ENCODE results near the gene ANKRD11.

ANKRD11 gene

DNA sequence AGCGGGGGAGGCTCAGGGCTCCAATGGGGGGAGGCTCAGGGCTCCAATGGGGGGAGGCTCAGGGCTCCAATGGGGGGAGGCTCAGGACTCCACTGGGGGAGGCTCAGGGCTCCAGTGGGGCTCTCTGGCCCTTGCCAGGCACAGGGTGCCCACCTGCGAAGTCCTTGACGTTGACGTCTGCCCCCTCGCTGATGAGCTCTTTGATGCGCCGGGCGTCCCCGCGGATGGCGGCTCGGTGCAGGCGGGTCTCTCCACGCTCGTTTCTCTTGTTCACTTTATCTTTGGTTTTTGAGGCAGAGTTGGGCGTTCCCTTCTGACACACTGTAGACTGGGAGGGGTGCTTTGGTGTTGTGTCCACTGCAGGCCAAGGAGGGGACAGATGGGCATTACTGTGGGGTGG is 199.9 kb downstream of the ANKRD11 start:
- no peak overlapping the region for H3K14ac ChIP-seq (ENCODE audit: low read length in 2 of 2)
- 96% methylated on average over 14 of the region's 16 CpGs for WGBS
- no peaks in the 10 kb centered on the region for H3K27me3 ChIP-seq (ENCODE audit: control insufficient read depth in 1 of 2, insufficient read depth in 1 of 2, low read length in 2 of 2)
- no peak overlapping the region for H4K91ac ChIP-seq (ENCODE audit: low read length)
- H2BK15ac ChIP-seq (ENCODE audit: low read depth, poor library complexity, severe bottlenecking), result no peak overlapping the region
- peaks cover 13% of the 10 kb centered on the region for H3K4me1 ChIP-seq (ENCODE audit: control insufficient read depth, insufficient read depth, low read depth, low read length)
- no peak overlapping the region for H3K4me2 ChIP-seq (ENCODE audit: low read length, poor library complexity, severe bottlenecking)
- H3K27ac ChIP-seq (ENCODE audit: low read length, poor library complexity, severe bottlenecking), result no peak overlapping the region
- H2AK5ac ChIP-seq (ENCODE audit: low read length, severe bottlenecking), result no peak overlapping the region
- H3K9me3 ChIP-seq (ENCODE audit: control insufficient read depth, low read length), result no peaks in the 10 kb centered on the region
- no peak overlapping the region for H3K9ac ChIP-seq (ENCODE audit: low read length)
- no peak overlapping the region for H3K23ac ChIP-seq (ENCODE audit: low read length in 2 of 2)
- peaks cover 53% of the 10 kb centered on the region for H3K79me1 ChIP-seq (replicated peaks; ENCODE audit: low read length, poor library complexity, severe bottlenecking)
- no peak overlapping the region for H3K18ac ChIP-seq (ENCODE audit: low read depth in 1 of 2, low read length in 2 of 2)
- no peak overlapping the region for H2AFZ ChIP-seq (ENCODE audit: low read depth, low read length)
- no peak overlapping the region for H4K8ac ChIP-seq (ENCODE audit: low read length)
- no peak overlapping the region for H2BK120ac ChIP-seq (ENCODE audit: low read depth, low read length)
- H3K4me3 ChIP-seq (ENCODE audit: insufficient read depth in 1 of 2, low read depth in 1 of 2, low read length in 2 of 2), result no peak overlapping the region
- no peak for DNase-seq
- peaks cover 39 to 69% of the 10 kb centered on the region in 2 experiments for H3K36me3 ChIP-seq (ENCODE audit: control insufficient read depth in 1 of 2, insufficient read depth in 2 of 2, low read depth in 1 of 2, low read length in 2 of 2)
- no peak overlapping the region for H2BK12ac ChIP-seq (ENCODE audit: low read length in 2 of 2)
- H3K4ac ChIP-seq (ENCODE audit: low read depth in 1 of 2, low read length in 2 of 2), result no peak overlapping the region
- no peak overlapping the region for H2BK5ac ChIP-seq (ENCODE audit: low read depth, low read length, poor library complexity, severe bottlenecking)

DNA sequence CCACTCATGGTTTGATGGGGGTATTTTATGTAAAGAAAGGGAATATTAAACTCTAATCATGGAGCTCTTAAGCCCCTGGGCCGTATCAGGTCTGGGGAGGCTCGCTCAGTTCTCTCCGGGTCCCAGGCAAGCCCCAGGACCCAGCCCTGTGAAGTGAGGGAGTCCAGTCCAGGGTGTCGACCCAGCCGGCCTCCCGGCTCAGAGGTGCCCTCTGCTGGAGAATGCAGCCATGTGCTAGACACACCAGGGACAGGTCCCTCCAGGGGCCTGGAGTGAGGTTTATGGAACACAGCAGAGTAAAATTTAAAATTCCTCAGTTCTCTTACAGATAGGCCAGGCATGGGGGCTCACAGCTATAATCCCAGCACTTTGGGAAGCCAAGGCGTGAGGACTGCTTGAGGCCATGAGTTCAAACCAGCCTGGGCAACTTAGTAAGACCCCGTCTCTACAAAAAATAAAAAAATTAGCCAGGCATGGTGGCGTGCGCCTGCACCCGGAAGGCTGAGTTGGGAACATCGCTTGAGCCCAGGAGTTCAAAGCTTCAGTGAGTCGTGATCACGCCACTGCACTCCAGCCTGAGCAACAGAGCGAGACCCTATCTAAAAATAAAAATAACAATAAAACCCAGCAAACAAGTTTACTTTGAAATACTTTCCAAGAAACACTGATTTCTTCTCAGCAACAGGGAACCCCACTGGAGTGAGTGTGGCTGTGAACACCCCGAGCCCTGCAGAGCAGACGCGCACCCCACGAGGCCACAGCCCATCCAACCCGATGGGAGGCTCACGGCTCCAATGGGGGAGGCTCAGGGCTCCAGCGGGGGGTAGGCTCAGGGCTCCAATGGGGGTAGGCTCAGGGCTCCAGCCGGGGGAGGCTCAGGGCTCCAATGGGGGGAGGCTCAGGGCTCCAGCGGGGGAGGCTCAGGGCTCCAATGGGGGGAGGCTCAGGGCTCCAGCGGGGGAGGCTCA is 200.6 kb downstream of the ANKRD11 start:
- H2BK15ac ChIP-seq (ENCODE audit: low read depth, poor library complexity, severe bottlenecking), result no peak overlapping the region
- WGBS, result 75% methylated on average over 24 of the region's 25 CpGs
- H3K9me3 ChIP-seq (ENCODE audit: control insufficient read depth, low read length), result no peaks in the 10 kb centered on the region
- H3K27me3 ChIP-seq (ENCODE audit: control insufficient read depth in 1 of 2, insufficient read depth in 1 of 2, low read length in 2 of 2), result no peaks in the 10 kb centered on the region
- no peak overlapping the region for H2BK5ac ChIP-seq (ENCODE audit: low read depth, low read length, poor library complexity, severe bottlenecking)
- no peak overlapping the region for H3K14ac ChIP-seq (ENCODE audit: low read length in 2 of 2)
- no peak overlapping the region for H3K4me3 ChIP-seq (ENCODE audit: insufficient read depth in 1 of 2, low read depth in 1 of 2, low read length in 2 of 2)
- no peak overlapping the region for H2AFZ ChIP-seq (ENCODE audit: low read depth, low read length)
- no peak overlapping the region for H3K4me2 ChIP-seq (ENCODE audit: low read length, poor library complexity, severe bottlenecking)
- no peak overlapping the region for H4K91ac ChIP-seq (ENCODE audit: low read length)
- no peak overlapping the region for H3K27ac ChIP-seq (ENCODE audit: low read length, poor library complexity, severe bottlenecking)
- no peak overlapping the region for H4K8ac ChIP-seq (ENCODE audit: low read length)
- peaks cover 11% of the 10 kb centered on the region for H3K4me1 ChIP-seq (ENCODE audit: control insufficient read depth, insufficient read depth, low read depth, low read length)
- H2BK12ac ChIP-seq (ENCODE audit: low read length in 2 of 2), result no peak overlapping the region
- DNase-seq, result peak; percentile 74
- peak overlapping the region; percentile 37 for H3K9ac ChIP-seq (ENCODE audit: low read length)
- no peak overlapping the region for H2BK120ac ChIP-seq (ENCODE audit: low read depth, low read length)
- no peak overlapping the region for H2AK5ac ChIP-seq (ENCODE audit: low read length, severe bottlenecking)
- no peak overlapping the region for H3K4ac ChIP-seq (ENCODE audit: low read depth in 1 of 2, low read length in 2 of 2)
- peaks cover 56% of the 10 kb centered on the region for H3K79me1 ChIP-seq (replicated peaks; ENCODE audit: low read length, poor library complexity, severe bottlenecking)
- H3K36me3 ChIP-seq (ENCODE audit: control insufficient read depth in 1 of 2, insufficient read depth in 2 of 2, low read depth in 1 of 2, low read length in 2 of 2), result peaks cover 46 to 72% of the 10 kb centered on the region in 2 experiments
- H3K18ac ChIP-seq (ENCODE audit: low read depth in 1 of 2, low read length in 2 of 2), result no peak overlapping the region
- no peak overlapping the region for H3K23ac ChIP-seq (ENCODE audit: low read length in 2 of 2)

DNA sequence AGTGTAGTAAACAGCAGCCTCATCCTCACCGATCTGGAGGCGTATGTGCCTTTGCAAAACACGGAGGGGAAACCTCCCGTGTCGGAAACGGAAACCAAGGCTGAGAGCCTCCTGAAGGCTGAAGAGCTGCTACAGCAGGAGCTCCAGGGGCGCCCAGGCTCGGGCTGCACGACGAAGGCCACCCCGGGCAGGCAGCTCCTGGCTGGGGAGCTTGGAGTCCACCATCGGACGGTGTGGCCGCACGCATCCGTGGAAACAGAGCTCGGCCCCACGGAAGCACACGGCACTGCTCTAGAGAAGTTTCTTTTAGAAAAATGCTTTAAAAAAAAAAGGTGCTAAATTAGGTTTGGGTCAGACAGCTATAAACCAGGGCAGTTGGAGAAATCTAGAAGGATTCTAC is 201.4 kb downstream of the ANKRD11 start:
- DNase-seq, result no peak
- H2BK15ac ChIP-seq (ENCODE audit: low read depth, poor library complexity, severe bottlenecking), result no peak overlapping the region
- H2AK5ac ChIP-seq (ENCODE audit: low read length, severe bottlenecking), result no peak overlapping the region
- no peak overlapping the region for H2BK12ac ChIP-seq (ENCODE audit: low read length in 2 of 2)
- peaks cover 54 to 71% of the 10 kb centered on the region in 2 experiments for H3K36me3 ChIP-seq (ENCODE audit: control insufficient read depth in 1 of 2, insufficient read depth in 2 of 2, low read depth in 1 of 2, low read length in 2 of 2)
- H3K27me3 ChIP-seq (ENCODE audit: control insufficient read depth in 1 of 2, insufficient read depth in 1 of 2, low read length in 2 of 2), result no peaks in the 10 kb centered on the region
- no peak overlapping the region for H2AFZ ChIP-seq (ENCODE audit: low read depth, low read length)
- peak overlapping the region; percentile 37 for H3K9ac ChIP-seq (ENCODE audit: low read length)
- no peak overlapping the region for H4K8ac ChIP-seq (ENCODE audit: low read length)
- no peak overlapping the region for H4K91ac ChIP-seq (ENCODE audit: low read length)
- no peak overlapping the region for H3K4me2 ChIP-seq (ENCODE audit: low read length, poor library complexity, severe bottlenecking)
- no peak overlapping the region for H3K18ac ChIP-seq (ENCODE audit: low read depth in 1 of 2, low read length in 2 of 2)
- no peak overlapping the region for H3K27ac ChIP-seq (ENCODE audit: low read length, poor library complexity, severe bottlenecking)
- no peak overlapping the region for H2BK5ac ChIP-seq (ENCODE audit: low read depth, low read length, poor library complexity, severe bottlenecking)
- H3K23ac ChIP-seq (ENCODE audit: low read length in 2 of 2), result no peak overlapping the region
- no peak overlapping the region for H3K4ac ChIP-seq (ENCODE audit: low read depth in 1 of 2, low read length in 2 of 2)
- no peak overlapping the region for H2BK120ac ChIP-seq (ENCODE audit: low read depth, low read length)
- WGBS, result 95% methylated on average over 19 of the region's 19 CpGs
- H3K9me3 ChIP-seq (ENCODE audit: control insufficient read depth, low read length), result no peaks in the 10 kb centered on the region
- H3K79me1 ChIP-seq (replicated peaks; ENCODE audit: low read length, poor library complexity, severe bottlenecking), result peaks cover 53% of the 10 kb centered on the region
- no peak overlapping the region for H3K4me3 ChIP-seq (ENCODE audit: insufficient read depth in 1 of 2, low read depth in 1 of 2, low read length in 2 of 2)
- no peak overlapping the region for H3K14ac ChIP-seq (ENCODE audit: low read length in 2 of 2)
- peaks cover 8% of the 10 kb centered on the region for H3K4me1 ChIP-seq (ENCODE audit: control insufficient read depth, insufficient read depth, low read depth, low read length)

DNA sequence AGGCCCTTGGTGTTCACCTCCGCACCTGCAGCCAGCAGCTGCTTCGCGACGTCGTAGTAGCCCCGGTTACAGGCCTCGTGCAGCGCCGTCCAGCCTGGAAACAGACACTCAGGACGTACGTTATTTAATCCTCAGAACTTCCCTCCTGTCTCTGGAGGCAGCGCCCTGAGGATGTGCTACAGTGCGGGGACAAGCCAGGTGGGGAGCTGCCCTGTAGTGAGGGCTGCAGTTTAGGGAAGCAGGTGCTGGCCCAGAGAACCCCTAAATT is 201.8 kb downstream of the ANKRD11 start:
- Histone ChIP-seq H3K9ac (ENCODE audit: low read length) (no peak overlapping the region), H3K27ac (ENCODE audit: low read length, poor library complexity, severe bottlenecking) (no peak overlapping the region), H3K14ac (ENCODE audit: low read length in 2 of 2) (no peak overlapping the region), H2BK12ac (ENCODE audit: low read length in 2 of 2) (no peak overlapping the region), H3K36me3 (ENCODE audit: control insufficient read depth in 1 of 2, insufficient read depth in 2 of 2, low read depth in 1 of 2, low read length in 2 of 2) (peaks cover 58 to 74% of the 10 kb centered on the region in 2 experiments), H2BK5ac (ENCODE audit: low read depth, low read length, poor library complexity, severe bottlenecking) (no peak overlapping the region), H3K79me1 (replicated peaks; ENCODE audit: low read length, poor library complexity, severe bottlenecking) (peaks cover 57% of the 10 kb centered on the region), H3K4ac (ENCODE audit: low read depth in 1 of 2, low read length in 2 of 2) (no peak overlapping the region), H3K9me3 (ENCODE audit: control insufficient read depth, low read length) (no peaks in the 10 kb centered on the region), H2AFZ (ENCODE audit: low read depth, low read length) (no peak overlapping the region), H4K91ac (ENCODE audit: low read length) (no peak overlapping the region), H3K27me3 (ENCODE audit: control insufficient read depth in 1 of 2, insufficient read depth in 1 of 2, low read length in 2 of 2) (no peaks in the 10 kb centered on the region), H2BK120ac (ENCODE audit: low read depth, low read length) (no peak overlapping the region), H3K23ac (ENCODE audit: low read length in 2 of 2) (no peak overlapping the region), H3K4me2 (ENCODE audit: low read length, poor library complexity, severe bottlenecking) (no peak overlapping the region), H3K4me3 (ENCODE audit: insufficient read depth in 1 of 2, low read depth in 1 of 2, low read length in 2 of 2) (no peak overlapping the region), H2BK15ac (ENCODE audit: low read depth, poor library complexity, severe bottlenecking) (no peak overlapping the region), H4K8ac (ENCODE audit: low read length) (peak overlapping the region; percentile 15), H3K18ac (ENCODE audit: low read depth in 1 of 2, low read length in 2 of 2) (no peak overlapping the region), H3K4me1 (ENCODE audit: control insufficient read depth, insufficient read depth, low read depth, low read length) (peaks cover 8% of the 10 kb centered on the region), H2AK5ac (ENCODE audit: low read length, severe bottlenecking) (no peak overlapping the region)
- 97% methylated on average over 13 of the region's 13 CpGs for WGBS
- no peak for DNase-seq

All from mesenchymal stem cell (in vitro differentiated cells and primary cell).